K562 (cell line): ENCODE data around the gene LRP10. TPM values are rescaled to one million over a fixed set of nuclear protein-coding genes. Genes with fewer than 3 reads are reported as not detected.
A peak's percentile ranks its signal among the peaks of the same experiment; 100 is the strongest.

Experiments
- ATAC-seq: fragments of 200-7000 bp; cut with Tn5 transposase; 3 replicates; pipeline ENCODE4 v1.9.1; 2020; ENCODE audit warnings: moderate library complexity
- BruUV-seq: library from RNA; stranded (reverse); fragments of 400-500 nt; replicated peaks from 2 replicates; lab custom pipeline; 2021; lab: Mats Ljungman, UMichigan
- CTCF ChIA-PET: fragments of 300-600 bp; formaldehyde crosslinking; extraction: SDS; loops from one replicate; lab custom pipeline; 2021; ENCODE audit warnings: low intra/inter-chr PET ratio; lab: Yijun Ruan, JAX
- POLR2A ChIA-PET: fragments of 300-600, 350-650 bp; sonication (Branson Sonifier 250); formaldehyde crosslinking; extraction: SDS; loops from one replicate; lab custom pipeline; 2021; ENCODE audit warnings: antibody characterized with exemption, inconsistent platforms; lab: Yijun Ruan, JAX
- DNase-seq, 4 experiments: peaks; one replicate each; pipeline versions ENCODE4 v3.0.0 to v3.0.0-alpha.2; 2011 to 2018; ENCODE audit warnings: low spot score in 3 of 4, mixed read lengths in 3 of 4; ENCODE audit errors: extremely low read depth in 1 of 4
- FAIRE-seq: peaks from 2 replicates; lab custom pipeline; 2011; peaks lifted over from hg19 to GRCh38; lab: Jason Lieb, UNC
- H2AFZ ChIP-seq: 2 replicates; pipeline ENCODE4 v1.6.0; 2011; ENCODE audit warnings: low read depth, low read length, control low read depth, inconsistent platforms
- H3K27ac ChIP-seq: fragments of 200-600 bp; 3 replicates; pipeline ENCODE4 v1.8.0; 2011; ENCODE audit warnings: low read depth, mild to moderate bottlenecking, control low read depth, inconsistent platforms, low read length, moderate library complexity, mixed read lengths; ENCODE audit errors: extremely low read depth
- H3K27me3 ChIP-seq, 2 experiments: fragments of 300-600 bp in 1 of 2; 2 replicates in 1 of 2; 3 replicates in 1 of 2; pipeline versions ENCODE4 v1.6.0 to v1.8.0; 2011; ENCODE audit warnings: inconsistent platforms in 2 of 2, low read length in 2 of 2, mild to moderate bottlenecking in 1 of 2, mixed read lengths in 1 of 2, moderate library complexity in 1 of 2; ENCODE audit not compliant: control insufficient read depth in 2 of 2, insufficient read depth in 2 of 2
- H3K36me3 ChIP-seq: fragments of 300-600 bp; 3 replicates; pipeline ENCODE4 v1.8.0; 2011; ENCODE audit warnings: mild to moderate bottlenecking, low read length, inconsistent platforms; ENCODE audit not compliant: control insufficient read depth, insufficient read depth
- H3K4me1 ChIP-seq, 2 experiments: fragments of 200-600 bp in 1 of 2; replicated peaks in 1 of 2; 2 replicates in 1 of 2; 3 replicates in 1 of 2; pipeline versions ENCODE4 v1.5.1 to v1.8.0; 2011; ENCODE audit warnings: inconsistent platforms in 2 of 2, low read length in 2 of 2, mild to moderate bottlenecking in 1 of 2, mixed read lengths in 1 of 2, moderate library complexity in 1 of 2; ENCODE audit not compliant: control insufficient read depth in 2 of 2, insufficient read depth in 2 of 2
- H3K4me2 ChIP-seq: 2 replicates; pipeline ENCODE4 v1.6.1; 2011; ENCODE audit warnings: low read length, control low read depth, inconsistent platforms, mixed read lengths; ENCODE audit not compliant: insufficient read depth
- H3K4me3 ChIP-seq: fragments of 200-600 bp; sonication (generic), shearing (Covaris generic); 2 replicates; pipeline ENCODE4 v1.5.1; 2016; ENCODE audit warnings: control low read depth, inconsistent platforms
- H3K79me2 ChIP-seq: fragments of 200-600 bp; 3 replicates; pipeline ENCODE4 v1.8.0; 2011; ENCODE audit warnings: low read length, inconsistent platforms; ENCODE audit not compliant: control insufficient read depth, insufficient read depth
- H3K9ac ChIP-seq, 2 experiments: 2 replicates each; pipeline versions ENCODE4 v1.6.0 to v1.6.1; 2011; ENCODE audit warnings: low read depth in 2 of 2, low read length in 2 of 2, control low read depth in 1 of 2, inconsistent platforms in 1 of 2, mild to moderate bottlenecking in 1 of 2, mixed read lengths in 1 of 2; ENCODE audit not compliant: insufficient read depth in 1 of 2
- H3K9me1 ChIP-seq: one replicate; pipeline ENCODE4 v1.6.0; 2011; ENCODE audit warnings: inconsistent platforms, mild to moderate bottlenecking, low read length, moderate library complexity; ENCODE audit not compliant: control insufficient read depth, insufficient read depth
- H3K9me3 ChIP-seq: replicated peaks from 2 replicates; pipeline ENCODE4 v1.5.1; 2011; ENCODE audit warnings: low read depth, low read length, inconsistent platforms; ENCODE audit not compliant: control insufficient read depth, insufficient read depth
- H4K20me1 ChIP-seq: replicated peaks from 2 replicates; pipeline ENCODE4 v1.6.1; 2011; ENCODE audit warnings: low read length, inconsistent platforms, mixed read lengths; ENCODE audit not compliant: control insufficient read depth, insufficient read depth
- BCOR ChIP-seq: fragments of 450-650 bp; IDR thresholded peaks from 2 replicates; pipeline ENCODE4 v1.6.1; 2016
- CBX2 ChIP-seq: fragments of 200-600 bp; sonication (generic); IDR thresholded peaks from one replicate; pipeline ENCODE4 v1.6.1; 2012; ENCODE audit warnings: mild to moderate bottlenecking, low read length, inconsistent platforms; ENCODE audit not compliant: insufficient read depth, poor library complexity, severe bottlenecking
- CTCF ChIP-seq, 3 experiments: IDR thresholded peaks in 2 of 3; conservative IDR thresholded peaks in 1 of 3; 2 replicates each; pipeline ENCODE4 v1.5.1; 2011 to 2012; ENCODE audit warnings: low read length in 3 of 3, mild to moderate bottlenecking in 3 of 3, control low read depth in 2 of 3, improper control_type of control experiment in 1 of 3, inconsistent platforms in 1 of 3, low read depth in 1 of 3, mixed read lengths in 1 of 3, moderate library complexity in 1 of 3; ENCODE audit not compliant: insufficient read depth in 2 of 3
- DPF2 ChIP-seq: fragments of 450-650 bp; IDR thresholded peaks from 2 replicates; pipeline ENCODE4 v1.6.1; 2016
- POLR2G ChIP-seq: fragments of 200-400 bp; formaldehyde crosslinking; IDR thresholded peaks from 2 replicates; pipeline ENCODE4 v1.6.1; 2017; ENCODE audit warnings: low read depth, mild to moderate bottlenecking, antibody characterized with exemption, low read length, moderate library complexity
- RBFOX2 ChIP-seq: fragments of 200-400 bp; formaldehyde crosslinking; IDR thresholded peaks from 2 replicates; pipeline ENCODE4 v1.6.1; 2017; ENCODE audit warnings: low read depth, mild to moderate bottlenecking, low read length, moderate library complexity
- RBM22 ChIP-seq: fragments of 200-400 bp; formaldehyde crosslinking; IDR thresholded peaks from 2 replicates; pipeline ENCODE4 v1.6.1; 2018; ENCODE audit warnings: low read length, low read depth; ENCODE audit not compliant: poor library complexity, severe bottlenecking
- WGBS: fragments of 100-300 bp; shearing (Covaris generic); methylation state at CpG from one replicate; pipeline ENCODE4 v1.1.6; 2016; ENCODE audit warnings: low coverage, mixed read lengths; ENCODE audit not compliant: insufficient coverage; ENCODE audit errors: missing lambda C conversion rate; 5-methylcytosine and 5-hydroxymethylcytosine counted together
- in situ Hi-C: fragments of 300-500 bp; cut with MboI; formaldehyde crosslinking; loops from 4 replicates; pipeline ENCODE4 v1.15.0; 2018; ENCODE audit warnings: inconsistent platforms, mixed read lengths
- intact Hi-C: fragments of 100-400 bp; cut with micrococcal nuclease; formaldehyde crosslinking; loops from 2 replicates; pipeline ENCODE4 v1.14.2; 2022
- polyA plus RNA-seq, 8 experiments: library from polyadenylated mRNA; depleted of rRNA in 4 of 8; stranded (reverse) in 5 of 8; unstranded in 3 of 8; fragments of >200 nt; fragmentation: Nextera tagmentation in 2 of 8; fragmentation: Illumina TruSeq in 1 of 8; extraction: Ambion mirVana in 2 of 8; extraction: Trizol in 1 of 8; gene quantifications; 2 replicates each; pipeline versions ENCODE4 v1.2.1 to v1.2.3, GENCODE V29; 2011 to 2014; ENCODE audit warnings: inconsistent platforms in 1 of 8, missing spikeins in 1 of 8
- total RNA-seq, 7 experiments: library from RNA; depleted of rRNA in 6 of 7; stranded (reverse); fragments of >200 nt in 6 of 7; fragmentation: Illumina TruSeq in 2 of 7; extraction: Trizol in 2 of 7; gene quantifications; 2 replicates each; pipeline versions ENCODE4 v1.2.1 to v1.2.3, GENCODE V29; 2011 to 2021; ENCODE audit warnings: low replicate concordance in 1 of 7

Gene LRP10
- total and polyA plus RNA-seq, 9 of the 15 experiments (the other 6 are each of a cell fraction or from before 2014, with no cell fraction given) = 1.3 to 45.5 (median 10.9) TPM

GRCh38 chr14:22836301-22837113, 35.0 kb upstream of the LRP10 start, which contains the start of gene MMP14:
TSS of gene MMP14 (plus strand) at chr14:22836585. CDS start at chr14:22836818, 233 bp downstream.
- in situ Hi-C loops (no loop called here), intact Hi-C loops (no loop called here)
- BruUV-seq = no TSS peak
- Histone ChIP-seq H3K36me3 (peaks cover 39% of the 10 kb centered on the region), H3K9me1 (no peaks in the 10 kb centered on the region), H3K9me3 (no peaks in the 10 kb centered on the region), H2AFZ (no peak within 1 kb of the TSS), H3K9ac (no peak within 1 kb of the TSS; a peak in 1 of 4 replicates), H3K4me3 (no peak within 1 kb of the TSS), H3K27ac (no peak within 1 kb of the TSS), H3K4me2 (no peak within 1 kb of the TSS), H3K4me1 (peaks cover 0 to 11% of the 10 kb centered on the region in 2 experiments; a peak in 1 of 5 replicates), H4K20me1 (no peaks in the 10 kb centered on the region), H3K27me3 (no peaks in the 10 kb centered on the region), H3K79me2 (peaks cover 2% of the 10 kb centered on the region; the same call in 1 of the 3 replicates)
- CTCF ChIA-PET = no interaction called here
- ATAC-seq = no peak
- peak in 1 of 4 experiments; percentile 11 for DNase-seq
- 94% methylated on average over 26 of the region's 46 CpGs for WGBS
- POLR2A ChIA-PET = interaction anchor here (1.1 kb wide), 1 partner anchor 12 kb away, joined by 4 read pairs; no protein-coding TSS in a partner anchor
- FAIRE-seq = no peak
- TF ChIP-seq BCOR (no peak), RBFOX2 (0 out of 2 replicates have a peak, but pooled peaks have one; percentile 9), DPF2 (no peak), CBX2 (no peak), CTCF (IDR thresholded peaks at IDR 0.05 in 2 of 3, conservative IDR thresholded peaks at IDR 0.05 in 1 of 3; ENCODE audit: insufficient read depth in 2 of 3, low read depth in 1 of 3, low read length in 3 of 3) (0 out of 6 replicates have a peak, but pooled peaks of 1 of the 3 experiments have one; percentile 17), POLR2G (peak; percentile 42; the same call in 1 of the 2 replicates), RBM22 (peak; percentile 34)
